Esophagus squamous epithelium (tissue), 4 donors: ENCODE measurements around the gene C20orf96.

Experiments used
- CTCF ChIP-seq, 6 experiments: fragments of 450-650 bp in 4 of 6; fragments of 200-600 bp in 2 of 6; sonication (generic) in 2 of 6; IDR thresholded peaks; one replicate each; pipeline ENCODE4 v1.5.1; 2016 to 2019; ENCODE audit warnings: antibody characterized with exemption in 6 of 6, mild to moderate bottlenecking in 4 of 6, moderate library complexity in 4 of 6
- POLR2A ChIP-seq, 4 donors: fragments of 450-650 bp; IDR thresholded peaks; one replicate each; pipeline ENCODE4 v1.6.1; 2017; ENCODE audit warnings: antibody characterized with exemption in 4 of 4, mild to moderate bottlenecking in 4 of 4, moderate library complexity in 3 of 4

GRCh38 chr20:324177-325044, 33.9 kb upstream of the C20orf96 start:
- TF ChIP-seq CTCF (IDR thresholded peaks at IDR 0.05) (peak in 3 of 6 experiments; percentile 18 to 34 (median 27)), POLR2A (IDR thresholded peaks at IDR 0.05) (peak in 2 of 4 donors; percentile 42 to 79)
